GM19395 (cell line): ENCODE data around the gene RGMB.

Experiments
- ATAC-seq: cut with Tn5 transposase; IDR thresholded peaks from one replicate; pipeline ENCODE4 v1.9.1; 2021; ENCODE audit warnings: mild to moderate bottlenecking, moderate library complexity; ENCODE audit not compliant: unreplicated experiment

Gene RGMB

DNA sequence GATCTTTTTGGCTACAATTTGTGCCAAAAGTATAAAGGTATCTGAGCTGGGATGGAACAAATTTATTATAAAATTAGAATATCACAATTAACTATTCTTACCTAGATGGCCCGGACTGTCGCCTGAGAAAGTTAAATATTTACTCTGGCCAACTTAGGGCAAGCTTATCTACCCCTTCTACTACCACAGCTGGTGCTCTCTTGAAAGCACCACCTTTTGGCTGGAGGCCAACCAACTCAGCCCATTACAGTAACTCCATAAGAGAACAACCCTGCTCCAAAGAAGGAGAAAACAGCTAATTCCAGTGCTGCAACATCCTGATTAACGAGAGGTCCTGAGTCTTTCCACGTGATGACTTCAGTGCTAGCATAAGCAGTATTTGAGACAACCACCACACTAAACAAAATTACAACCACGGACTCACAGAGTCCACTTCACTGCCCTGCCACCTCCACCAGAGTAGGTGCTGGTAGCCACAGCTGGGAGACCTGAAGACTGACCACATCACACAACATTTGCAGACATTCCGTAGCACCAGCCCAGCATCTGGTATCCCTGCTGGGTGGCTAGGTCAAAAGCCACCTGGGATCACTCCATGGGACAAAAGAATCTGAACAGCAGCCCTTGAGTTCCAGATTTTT is 43.2 kb downstream of the RGMB start:
- no peak for ATAC-seq

DNA sequence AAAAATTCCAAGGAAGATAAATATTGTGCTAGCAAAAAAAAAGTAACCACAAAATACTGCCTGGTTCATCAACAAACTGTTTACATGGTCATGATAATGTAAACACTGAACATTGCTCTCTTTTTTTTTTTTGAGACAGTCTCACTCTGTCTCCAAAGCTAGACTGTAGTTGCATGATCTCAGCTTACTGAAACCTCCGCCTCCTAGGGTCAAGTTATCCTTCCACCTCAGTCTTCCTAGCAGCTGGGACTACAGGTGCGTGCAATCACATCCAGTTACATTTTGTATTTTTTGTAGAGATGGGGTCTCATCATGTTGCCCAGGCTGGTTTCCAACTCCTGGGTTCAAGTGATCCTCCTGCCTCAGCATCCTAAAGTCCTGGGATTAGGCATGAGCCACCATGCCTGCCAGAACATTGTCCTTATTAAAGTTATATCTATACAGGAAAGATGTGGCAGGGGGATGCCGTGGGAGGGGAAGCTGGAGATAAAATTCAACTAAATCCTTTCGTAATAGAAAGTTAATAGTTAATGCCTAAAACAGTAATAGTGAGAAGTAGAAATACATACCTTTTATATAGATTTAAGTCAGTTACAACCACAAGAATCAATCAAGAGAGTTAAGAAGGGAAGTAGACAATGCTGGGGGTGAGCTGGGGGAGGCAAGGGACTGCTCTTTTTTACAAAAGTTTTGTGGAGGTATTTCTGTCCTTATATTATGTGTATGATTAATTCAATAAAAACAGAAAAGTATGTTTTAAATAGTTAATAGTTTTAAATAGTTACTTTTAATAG is 52.3 kb downstream of the RGMB start:
- no peak for ATAC-seq

DNA sequence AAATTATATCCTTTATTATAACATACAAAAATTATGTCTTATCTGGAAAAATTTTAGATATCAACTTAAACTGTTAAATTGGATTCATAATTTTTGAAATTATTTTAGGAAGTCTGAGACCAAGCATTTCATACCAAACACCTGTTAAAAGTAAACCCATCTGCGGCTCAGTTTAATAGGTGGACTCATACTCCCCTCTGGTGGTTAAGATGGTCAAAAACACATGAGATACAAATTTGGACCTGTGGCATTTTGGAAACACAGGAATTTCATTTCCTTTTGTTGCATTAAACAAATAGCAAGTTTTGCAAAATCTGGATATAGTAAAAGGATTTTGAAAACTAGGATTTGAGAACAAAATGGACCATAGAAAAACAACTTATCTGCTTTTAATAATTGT is 53.7 kb downstream of the RGMB start:
- peak; percentile 72 for ATAC-seq

DNA sequence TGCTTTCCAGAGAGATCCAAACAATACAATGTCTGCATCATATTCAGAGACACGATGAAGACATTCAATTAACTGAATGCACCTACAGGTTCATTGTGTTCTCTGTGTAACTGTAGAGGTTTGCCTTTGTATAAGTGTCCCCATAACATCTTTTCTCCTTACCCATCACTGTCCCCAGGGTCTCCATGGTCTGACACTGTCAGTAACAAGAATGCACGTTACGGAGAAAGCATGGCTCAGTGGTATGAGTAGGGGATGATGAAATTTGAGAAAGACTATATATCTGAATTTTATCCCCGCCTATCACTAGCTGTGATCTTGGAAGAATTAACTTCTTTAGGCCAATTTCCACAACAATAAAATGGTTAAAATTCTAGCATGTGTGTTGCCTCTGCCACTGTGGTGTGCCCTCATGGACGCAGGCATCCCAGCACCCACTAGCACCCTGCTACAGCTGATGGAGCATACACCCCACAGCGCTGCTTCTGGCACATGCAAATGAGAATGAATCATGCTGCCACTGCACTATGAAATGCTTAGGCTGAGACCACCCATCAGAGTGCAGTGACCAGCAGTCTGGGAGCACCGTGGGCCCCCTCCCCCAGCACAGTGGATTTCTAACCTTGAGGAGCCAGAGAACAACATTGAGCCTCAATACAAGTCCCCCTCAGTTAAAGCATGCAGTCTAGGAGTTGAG is 54.3 kb downstream of the RGMB start:
- no peak for ATAC-seq

DNA sequence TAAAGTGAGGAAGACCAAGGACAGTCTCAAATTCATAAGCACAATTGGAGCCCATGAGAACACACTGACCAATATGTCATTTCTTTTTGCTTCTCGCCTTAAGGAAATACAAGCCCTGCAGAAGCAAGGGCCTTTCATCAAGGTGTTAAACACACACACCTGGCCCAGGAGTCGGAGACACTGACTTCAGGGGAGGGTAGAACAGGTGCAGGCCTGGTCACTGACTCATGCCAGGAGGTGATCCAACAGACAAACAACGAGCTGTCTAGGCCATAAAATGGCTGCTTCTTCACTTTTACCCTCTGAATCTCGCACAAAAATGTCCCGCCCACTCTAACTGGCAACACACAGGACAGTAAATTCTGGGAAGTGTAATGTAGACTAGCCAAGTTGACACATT is 62.7 kb downstream of the RGMB start:
- no peak for ATAC-seq

DNA sequence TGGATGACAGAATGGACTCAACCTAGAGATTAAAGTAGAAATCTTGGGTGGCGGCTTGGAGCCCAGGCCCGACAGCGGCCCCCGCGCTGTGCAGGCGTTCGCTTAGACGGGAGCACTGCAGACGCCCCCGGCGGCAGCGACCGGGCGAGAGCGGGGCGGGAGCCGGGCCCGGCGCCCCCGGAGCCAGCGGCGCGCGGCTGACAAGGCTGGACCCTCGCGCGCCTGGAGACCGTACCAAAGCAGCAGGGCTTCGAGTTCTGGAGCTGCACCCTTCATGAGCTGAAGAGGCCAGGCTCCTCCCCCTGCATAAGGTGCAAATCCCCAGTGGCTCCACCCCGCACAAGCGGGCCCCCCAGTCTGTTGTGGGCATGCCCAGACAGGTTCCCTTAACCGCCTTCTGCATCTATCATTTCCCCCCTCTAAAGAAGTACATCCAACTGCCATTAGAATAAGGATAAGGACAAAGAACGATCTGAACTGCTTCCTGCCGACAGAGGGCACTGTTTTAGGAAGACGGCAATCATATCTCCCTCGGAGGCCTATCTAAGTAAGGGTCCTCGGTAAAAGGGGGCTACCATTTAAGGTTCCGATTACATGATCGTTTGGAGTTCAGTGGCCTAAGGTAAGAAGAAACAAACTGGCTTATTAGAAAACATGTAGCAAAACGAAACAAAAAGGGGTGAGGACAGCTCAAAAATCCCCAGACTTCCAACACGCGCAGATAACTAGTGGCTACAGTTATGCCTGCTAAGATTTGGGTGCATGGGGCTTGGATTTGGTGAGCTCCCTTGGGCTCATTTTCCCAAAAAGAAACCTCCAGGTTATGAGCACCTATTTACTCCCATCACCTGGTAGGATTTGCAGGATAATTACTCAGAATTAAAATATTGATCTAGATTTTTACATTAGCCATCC is 66.3 kb downstream of the RGMB start:
- no peak for ATAC-seq

DNA sequence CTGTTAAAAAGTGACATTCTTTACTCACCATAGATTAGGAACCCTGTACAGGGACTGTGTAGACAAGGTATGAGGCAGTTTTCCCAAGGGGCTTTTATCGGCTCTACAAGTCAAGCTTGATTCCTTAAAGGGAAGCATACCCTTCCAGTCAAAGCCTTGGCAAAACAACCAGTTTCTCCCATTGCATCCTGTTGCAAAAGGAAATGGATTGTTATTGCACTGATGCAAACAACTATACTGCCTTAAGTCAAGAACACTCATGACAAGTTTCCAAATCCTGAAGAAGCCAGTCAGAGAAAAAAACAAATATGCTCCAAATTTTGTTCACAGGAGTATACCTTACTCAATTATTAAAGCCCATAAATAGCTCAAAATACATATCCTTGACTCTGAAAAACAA is 67.5 kb downstream of the RGMB start:
- no peak for ATAC-seq

DNA sequence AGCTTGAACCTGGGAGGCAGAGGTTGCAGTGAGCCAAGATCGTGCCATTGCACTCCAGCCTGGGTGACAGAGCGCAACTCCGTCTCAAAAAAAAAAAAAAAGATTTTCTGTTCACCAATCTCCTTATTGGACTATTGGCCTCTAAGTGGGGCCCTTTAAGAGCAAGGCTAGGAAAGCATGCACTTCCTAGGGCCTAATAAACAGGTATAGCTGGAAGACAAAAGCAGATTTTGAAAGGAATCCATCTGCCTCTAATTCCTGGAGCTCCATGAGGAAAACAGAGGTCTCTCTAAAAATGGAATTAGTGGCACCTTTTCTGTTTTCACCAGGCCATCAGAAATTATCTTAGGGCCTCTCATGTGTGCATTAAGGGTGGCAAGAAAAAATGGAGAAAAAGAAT is 70.0 kb downstream of the RGMB start:
- no peak for ATAC-seq

DNA sequence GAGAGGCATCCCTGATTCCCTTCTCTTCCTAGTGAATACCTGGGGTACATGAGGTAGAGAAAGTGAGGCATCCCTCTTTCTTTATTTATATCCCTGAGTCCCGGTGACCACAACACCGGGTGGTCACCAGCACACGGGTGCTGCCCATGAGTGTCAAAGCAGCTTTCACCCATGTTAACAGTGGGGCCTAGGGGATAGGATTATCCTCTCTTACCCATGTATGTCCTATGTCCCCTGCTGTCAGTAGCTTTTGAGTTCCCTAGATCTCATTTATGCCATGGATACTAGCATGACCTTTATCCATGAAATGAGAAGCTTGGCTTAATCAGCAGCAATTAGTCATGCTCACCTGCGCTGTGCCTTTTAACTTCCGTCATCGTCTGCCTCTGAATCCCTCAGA is 71.4 kb downstream of the RGMB start:
- no peak for ATAC-seq

DNA sequence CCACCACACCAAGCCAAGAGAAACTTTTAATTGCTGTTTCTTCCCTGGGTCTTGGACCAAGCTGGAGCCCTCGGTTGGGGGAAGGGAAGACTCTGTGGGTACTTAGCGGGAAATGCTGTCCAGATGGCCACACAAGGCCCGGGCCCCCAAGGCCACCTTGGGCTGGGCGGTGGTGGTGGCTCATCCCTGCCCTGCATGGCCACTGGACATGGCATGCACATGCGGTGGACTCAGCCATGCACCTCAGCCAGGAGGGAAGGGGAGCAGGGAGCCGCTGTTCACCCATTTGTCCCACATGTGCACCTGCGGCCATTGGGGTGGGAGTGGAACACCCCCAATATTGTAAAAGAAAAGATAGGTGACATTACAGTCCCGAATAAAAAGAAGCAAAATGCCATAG is 72.4 kb downstream of the RGMB start:
- no peak for ATAC-seq
